Measurements from ENCODE around the gene RBM46. TPM values are rescaled to one million over a fixed set of nuclear protein-coding genes. Genes with fewer than 3 reads are reported as not detected.
"Not testable (repeated sequence)": the region's sequence is repeated elsewhere in the genome, so short reads cannot be mapped to it uniquely, and the experiment has no call there.

RBM46 gene
- total RNA-seq, 2 donors from 2014 or later, result not detected

DNA sequence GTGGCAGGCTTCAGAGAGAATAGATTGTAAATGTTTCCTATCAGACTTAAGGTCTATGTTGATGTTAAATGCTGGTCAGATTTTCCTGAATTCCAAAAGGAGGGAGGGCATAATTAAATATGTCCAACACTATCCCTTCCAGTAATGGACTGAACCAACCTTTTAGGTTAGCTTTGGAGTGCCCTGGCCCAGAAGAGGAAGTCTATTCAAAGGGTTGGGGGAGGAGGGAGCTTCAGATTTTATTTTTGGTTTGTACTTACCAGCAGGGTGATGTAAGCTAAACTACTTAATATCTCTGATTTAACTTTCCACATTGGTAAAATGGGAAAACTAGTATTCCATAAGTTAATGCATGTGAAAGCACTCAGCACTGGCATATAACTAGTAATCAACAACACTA is 91.1 kb downstream of the RBM46 start:
- Mint-ChIP-seq H3K27me3 (no peaks in the 10 kb centered on the region), H3K27ac (no peak overlapping the region), H3K36me3 (no peaks in the 10 kb centered on the region), H3K4me3 (no peak overlapping the region), H3K9me3 (peaks cover 11% of the 10 kb centered on the region), H3K4me1 (ENCODE audit: low read depth in 2 of 2) (no peaks in the 10 kb centered on the region)
- DNase-seq (ENCODE audit: low spot score), result no peak
- ATAC-seq, result no peak

GRCh38 chr4:154874049-154874448 is 93.0 kb downstream of the RBM46 start:
- not testable (repeated sequence) for H3K27ac Mint-ChIP-seq; H3K4me1 Mint-ChIP-seq (ENCODE audit: low read depth in 2 of 2); H3K27me3 Mint-ChIP-seq; H3K36me3 Mint-ChIP-seq; ATAC-seq; DNase-seq (ENCODE audit: low spot score); H3K4me3 Mint-ChIP-seq
- peaks cover 16% of the 10 kb centered on the region for H3K9me3 Mint-ChIP-seq

- no peak overlapping the region for H3K4me3 Mint-ChIP-seq
- no peak overlapping the region for H3K27ac Mint-ChIP-seq
- DNase-seq (ENCODE audit: low spot score) (no peak), ATAC-seq (no peak)
- no peaks in the 10 kb centered on the region for H3K4me1 Mint-ChIP-seq (ENCODE audit: low read depth in 2 of 2)
- H3K9me3 Mint-ChIP-seq, result peaks cover 12% of the 10 kb centered on the region
- H3K27me3 Mint-ChIP-seq, result no peaks in the 10 kb centered on the region
- no peaks in the 10 kb centered on the region for H3K36me3 Mint-ChIP-seq
Observed at GRCh38 chr4:154877110-154877760, 96.2 kb downstream of the RBM46 start.

Other genes starting within 250 kb of the RBM46 start
- 100 to 1,000 TPM in 1 of 2 donors, 10 to 100 TPM in 1; 84.5 to 109 TPM for gene PLRG1, start 230.9 kb upstream of the RBM46 start, total RNA-seq
- gene FGB, start 218.3 kb upstream of the RBM46 start, total RNA-seq, result not detected
- gene FGA, start 190.5 kb upstream of the RBM46 start, total RNA-seq, result not detected
- not detected for gene FGG, start 168.6 kb upstream of the RBM46 start, total RNA-seq
- gene LRAT, start 37.3 kb upstream of the RBM46 start, total RNA-seq, result not detected